ENCODE results near the gene AHCYL2. TPM values are rescaled to one million over a fixed set of nuclear protein-coding genes. Genes with fewer than 3 reads are reported as not detected.

Gene AHCYL2
- total and polyA plus RNA-seq, 2 donors (not counting 3 experiments of a cell fraction or from before 2014, with no cell fraction given), result 10.8 to 13.5 TPM

GRCh38 chr7:129417073-129417472 is 192.2 kb downstream of the AHCYL2 start:
- Histone ChIP-seq H3K9ac (replicated peaks; ENCODE audit: extremely low read depth, insufficient read depth, low read length) (no peak overlapping the region), H3K4me3 (replicated peaks in 1 of 3; ENCODE audit: insufficient read depth in 1 of 3, low read depth in 1 of 3, low read length in 3 of 3) (no peak overlapping the region), H3K9me1 (replicated peaks; ENCODE audit: control insufficient read depth, extremely low read depth, insufficient read depth, low read length) (no peaks in the 10 kb centered on the region), H4K20me1 (replicated peaks; ENCODE audit: control insufficient read depth, extremely low read depth, insufficient read depth, low read length) (no peaks in the 10 kb centered on the region), H2AFZ (ENCODE audit: low read depth, low read length) (no peak overlapping the region), H3K79me2 (ENCODE audit: control insufficient read depth, insufficient read depth, low read length) (no peaks in the 10 kb centered on the region), H3K27ac (ENCODE audit: insufficient read depth, low read depth, low read length) (no peak overlapping the region), H3K4me1 (ENCODE audit: control insufficient read depth, extremely low read depth, insufficient read depth, low read length) (no peaks in the 10 kb centered on the region), H3K9me3 (replicated peaks; ENCODE audit: control insufficient read depth, insufficient read depth, low read length) (no peaks in the 10 kb centered on the region), H3K36me3 (ENCODE audit: control insufficient read depth in 2 of 2, extremely low read depth in 1 of 2, insufficient read depth in 2 of 2, low read length in 2 of 2) (no peaks in the 10 kb centered on the region), H3K4me2 (ENCODE audit: insufficient read depth, low read length) (no peak overlapping the region), H3K27me3 (ENCODE audit: control insufficient read depth in 2 of 2, insufficient read depth in 2 of 2, low read length in 2 of 2) (no peaks in the 10 kb centered on the region)
- dilution Hi-C loops (cut with MboI; ENCODE audit: extremely low pct_ligation_motif_present, low sequenced_read_pairs) (no loop called here), intact Hi-C loops (cut with micrococcal nuclease) (no loop called here)
- no TSS peak for BruUV-seq (replicated peaks)
- CTCF ChIA-PET, result no interaction called here
- TF ChIP-seq, protein P1, sequence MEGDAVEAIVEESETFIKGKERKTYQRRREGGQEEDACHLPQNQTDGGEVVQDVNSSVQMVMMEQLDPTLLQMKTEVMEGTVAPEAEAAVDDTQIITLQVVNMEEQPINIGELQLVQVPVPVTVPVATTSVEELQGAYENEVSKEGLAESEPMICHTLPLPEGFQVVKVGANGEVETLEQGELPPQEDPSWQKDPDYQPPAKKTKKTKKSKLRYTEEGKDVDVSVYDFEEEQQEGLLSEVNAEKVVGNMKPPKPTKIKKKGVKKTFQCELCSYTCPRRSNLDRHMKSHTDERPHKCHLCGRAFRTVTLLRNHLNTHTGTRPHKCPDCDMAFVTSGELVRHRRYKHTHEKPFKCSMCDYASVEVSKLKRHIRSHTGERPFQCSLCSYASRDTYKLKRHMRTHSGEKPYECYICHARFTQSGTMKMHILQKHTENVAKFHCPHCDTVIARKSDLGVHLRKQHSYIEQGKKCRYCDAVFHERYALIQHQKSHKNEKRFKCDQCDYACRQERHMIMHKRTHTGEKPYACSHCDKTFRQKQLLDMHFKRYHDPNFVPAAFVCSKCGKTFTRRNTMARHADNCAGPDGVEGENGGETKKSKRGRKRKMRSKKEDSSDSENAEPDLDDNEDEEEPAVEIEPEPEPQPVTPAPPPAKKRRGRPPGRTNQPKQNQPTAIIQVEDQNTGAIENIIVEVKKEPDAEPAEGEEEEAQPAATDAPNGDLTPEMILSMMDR (IDR thresholded peaks at IDR 0.05; ENCODE audit: extremely low read depth in 1 of 2, insufficient read depth in 1 of 2, low read depth in 1 of 2, low read length in 2 of 2), result no peak
- TF ChIP-seq JUN (IDR thresholded peaks at IDR 0.05; ENCODE audit: borderline replicate concordance, insufficient read depth, insufficient read length, low read depth), result no peak
- no peak for TF ChIP-seq MYC (IDR thresholded peaks at IDR 0.05; ENCODE audit: low read depth, low read length)
- TF ChIP-seq EZH2 (IDR thresholded peaks at IDR 0.05; ENCODE audit: borderline replicate concordance, low read depth, low read length, severe bottlenecking), result no peak
- TF ChIP-seq FOS (IDR thresholded peaks at IDR 0.05; ENCODE audit: borderline replicate concordance, insufficient read depth, low read length), result no peak
- TF ChIP-seq MAX (IDR thresholded peaks at IDR 0.05; ENCODE audit: insufficient read depth, insufficient read length), result no peak
- no peak for TF ChIP-seq POLR2AphosphoS5 (IDR thresholded peaks at IDR 0.05; ENCODE audit: insufficient read depth, low read depth, low read length)
- TF ChIP-seq POLR2A (IDR thresholded peaks at IDR 0.05; ENCODE audit: low read depth, low read length), result no peak
- TF ChIP-seq GATA2 (IDR thresholded peaks at IDR 0.05; ENCODE audit: insufficient read depth, insufficient read length, low read depth, low read length), result no peak
- FAIRE-seq, result no peak
- DNase-seq (ENCODE audit: low read depth, low spot score), result no peak
- POLR2A ChIA-PET, result no interaction called here
